ENCODE measurements around the gene SMCO3. TPM values are rescaled to one million over a fixed set of nuclear protein-coding genes. Genes with fewer than 3 reads are reported as not detected.

SMCO3 gene
- total RNA-seq: 0.24 and 0.81 TPM in 2 replicates

DNA sequence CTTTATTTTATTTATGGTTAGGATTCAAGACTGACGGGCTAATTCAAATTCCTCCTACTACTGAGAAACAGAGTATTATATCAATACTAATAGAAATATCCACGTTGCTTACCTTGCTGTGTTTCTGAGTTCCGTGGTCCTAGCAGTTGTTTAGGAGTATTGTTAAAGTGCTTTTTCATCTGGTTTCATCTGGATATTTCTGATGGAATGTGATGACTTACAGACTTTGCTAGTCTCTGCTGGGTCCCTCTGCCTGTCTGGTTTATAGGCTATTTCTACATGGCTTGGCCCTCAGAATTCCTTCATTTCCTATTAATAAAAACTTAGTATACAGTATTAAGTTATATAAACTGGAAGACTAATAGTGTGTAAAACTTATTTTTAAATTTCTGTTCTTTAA lies at the start of gene SMCO3:
TSS of gene SMCO3 (minus strand) at position 169 of the 400 bp plus-strand sequence. CDS start 7,502 bp downstream, outside the sequence.

DNA sequence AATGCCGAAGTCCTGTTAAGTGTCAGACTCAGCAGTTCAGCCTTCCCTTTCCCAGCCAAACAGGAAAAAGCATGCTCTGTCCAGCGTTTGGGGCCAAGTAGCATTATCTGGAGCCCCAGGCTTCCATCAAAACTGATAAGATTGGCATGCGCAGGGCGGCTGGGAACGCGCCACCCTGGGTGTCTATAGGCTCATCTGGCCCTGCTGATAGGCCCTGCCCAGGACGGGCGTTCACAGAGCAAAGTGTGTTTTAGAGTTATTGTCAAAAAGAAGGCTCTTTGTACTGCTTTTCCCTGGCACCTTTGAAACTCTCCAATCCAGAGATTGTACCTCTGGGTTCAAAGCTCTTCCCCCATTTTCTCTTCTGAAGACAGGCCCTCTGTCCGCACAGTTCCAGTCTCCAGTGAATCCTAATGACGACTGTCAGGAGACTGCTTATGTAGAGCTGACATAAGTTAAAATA lies 29.5 kb upstream of the SMCO3 start, which contains the start of gene ART4:
TSS of gene ART4 (minus strand) at position 102 of the 463 bp plus-strand sequence. CDS start 413 bp downstream, outside the sequence.

DNA sequence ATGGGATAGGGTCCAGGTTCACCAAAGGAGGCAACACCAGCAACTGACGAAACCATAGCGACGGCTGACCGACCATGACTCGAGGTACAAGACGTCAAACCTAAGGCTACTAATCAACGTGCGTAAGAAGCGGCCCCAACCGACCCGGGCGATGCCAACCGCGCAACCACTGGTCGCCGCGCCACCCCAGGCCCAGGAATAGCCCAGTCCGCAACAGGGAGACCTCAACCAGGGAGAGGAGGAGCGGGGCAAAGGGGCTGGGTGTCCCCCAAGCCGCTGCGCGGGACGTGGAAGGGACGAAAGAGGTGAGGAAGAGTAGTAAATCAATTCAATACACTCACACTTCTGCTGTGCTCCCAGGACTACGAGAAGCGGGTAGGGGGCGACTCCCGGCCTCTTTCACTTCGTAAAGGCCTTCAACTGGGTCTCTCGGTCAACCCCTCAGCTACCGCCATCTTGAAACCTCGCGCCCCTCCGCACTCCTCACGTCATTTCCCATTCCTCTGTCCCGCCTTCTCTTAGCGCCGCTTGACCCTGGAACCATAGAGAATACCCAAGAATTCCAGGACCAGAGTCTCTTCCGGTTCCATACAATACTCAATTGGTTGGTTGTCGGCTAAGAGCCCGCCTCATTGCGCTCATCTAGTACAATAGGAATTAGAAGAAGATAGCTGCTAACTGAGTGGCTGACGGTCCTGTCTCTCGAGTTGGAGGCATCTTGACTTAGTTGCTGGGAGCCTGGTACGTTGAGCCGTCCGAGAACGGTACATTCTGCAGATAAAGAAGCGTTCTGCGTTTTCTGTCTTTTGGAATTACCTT lies 10.8 kb downstream of the SMCO3 start, which contains the start of the genes C12orf60 and WBP11:
TSS of gene C12orf60 (plus strand) at position 660 of the 819 bp plus-strand sequence. CDS start 19,266 bp downstream, outside the sequence.
TSS of gene WBP11 (minus strand) at position 468 of the 819 bp plus-strand sequence. CDS start 2,095 bp downstream, outside the sequence.

Other genes starting within 250 kb of the SMCO3 start
- 4.2 and 5.9 TPM in 2 replicates for gene PLBD1, start 246.3 kb downstream of the SMCO3 start, total RNA-seq
- not detected in 2 replicates for gene GUCY2C, start 117.6 kb downstream of the SMCO3 start, total RNA-seq
- gene WBP11, start 10.7 kb downstream of the SMCO3 start, total RNA-seq: 28.0 and 40.7 TPM in 2 replicates
- 1.8 and 3.7 TPM in 2 replicates for gene C12orf60, start 10.5 kb downstream of the SMCO3 start, total RNA-seq
- gene ART4, start 29.3 kb upstream of the SMCO3 start, total RNA-seq: 12.4 and 15.6 TPM in 2 replicates
- 4,519 and 5,324 TPM in 2 replicates for gene MGP, start 71.7 kb upstream of the SMCO3 start, total RNA-seq
- 0.37 TPM in 1 of 2 replicates, not detected in the other for gene ERP27, start 124.4 kb upstream of the SMCO3 start, total RNA-seq
- 51.7 and 66.2 TPM in 2 replicates for gene ARHGDIB, start 147.4 kb upstream of the SMCO3 start, total RNA-seq
- gene PDE6H, start 158.9 kb upstream of the SMCO3 start, total RNA-seq: not detected in 2 replicates